Measurements from ENCODE around the gene UBXN10.

DNA sequence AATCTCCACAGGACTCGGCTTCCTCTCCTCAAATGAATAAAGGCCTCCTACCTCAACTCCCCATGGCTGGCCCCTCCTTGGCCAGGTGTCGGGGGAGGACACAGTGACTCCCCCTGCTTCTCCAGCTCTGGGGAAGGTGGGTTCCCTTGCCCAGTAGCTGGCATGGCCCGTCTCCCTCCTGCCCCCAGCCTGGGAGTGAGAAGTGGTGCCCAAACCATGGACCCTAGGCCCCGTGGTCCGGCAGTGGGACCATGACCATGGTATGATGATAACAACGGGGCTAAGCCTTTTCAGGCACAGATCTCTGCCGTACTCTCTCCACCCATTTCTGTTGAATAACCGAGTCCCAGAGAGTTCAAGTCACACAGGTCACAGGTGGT lies 35.6 kb upstream of the UBXN10 start:
- TF ChIP-seq POLR2A (IDR thresholded peaks at IDR 0.05; ENCODE audit: low read length) = no peak
- TF ChIP-seq GATA1 (IDR thresholded peaks at IDR 0.05; ENCODE audit: low read depth, low read length) = no peak

All from erythroblast (primary cell).